ENCODE results near the gene CABLES2. TPM values are rescaled to one million over a fixed set of nuclear protein-coding genes. Genes with fewer than 3 reads are reported as not detected.

CABLES2 gene
- total RNA-seq, 1 donor from 2014 or later = 10.7 TPM

GRCh38 chr20:62421716-62421990 lies 14.6 kb upstream of the CABLES2 start:
- intact Hi-C loops (cut with DNase I) = no loop called here
- no peak for DNase-seq (ENCODE audit: low spot score)

GRCh38 chr20:62420846-62421715 lies 14.0 kb upstream of the CABLES2 start:
- intact Hi-C loops (cut with DNase I) = no loop called here
- DNase-seq (ENCODE audit: low spot score) = no peak

GRCh38 chr20:62419759-62420158 lies 12.7 kb upstream of the CABLES2 start:
- intact Hi-C loops (cut with DNase I) = loop anchor here (10.0 kb wide), 1 partner anchor 195 kb away; no protein-coding TSS in a partner anchor
- DNase-seq (ENCODE audit: low spot score) = no peak

DNA sequence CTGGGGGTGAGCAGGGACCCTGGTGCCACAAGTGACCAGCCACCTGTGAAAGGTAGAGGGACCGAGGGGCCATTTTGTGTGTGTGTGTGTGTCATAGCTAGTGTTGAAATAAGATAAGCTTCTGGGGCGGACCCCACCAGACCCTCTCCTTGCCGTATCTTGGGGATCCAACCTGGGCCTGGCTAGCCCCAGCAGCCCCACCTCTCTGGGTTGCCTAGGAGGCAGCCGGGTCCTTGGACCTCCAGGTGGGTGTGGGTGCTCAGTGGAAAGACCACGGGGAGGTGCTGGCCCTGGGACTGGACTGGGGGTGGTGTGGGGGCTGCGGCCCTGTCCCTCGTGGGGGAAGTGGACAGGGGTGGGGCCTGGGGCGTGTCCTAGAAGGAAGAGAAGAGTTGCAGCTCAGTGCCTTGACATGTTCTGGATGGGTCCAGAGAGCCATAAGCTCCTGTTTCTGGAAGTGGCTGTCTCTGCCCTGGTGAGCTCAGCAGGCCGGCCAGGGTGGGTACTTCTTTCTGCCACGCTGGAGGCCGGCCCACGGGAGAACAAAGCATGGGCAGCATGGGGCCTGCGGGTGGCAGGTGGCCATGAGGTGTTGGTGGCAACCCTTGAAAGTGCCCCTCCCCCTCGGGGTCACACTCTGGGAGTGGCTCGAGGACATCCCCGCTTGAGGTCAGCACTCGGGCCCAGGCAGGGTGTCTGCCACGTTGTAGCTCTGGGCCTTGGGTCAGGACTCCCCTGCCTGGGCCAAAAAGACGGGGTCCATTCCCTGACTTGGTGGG lies 11.8 kb upstream of the CABLES2 start:
- intact Hi-C loops (cut with DNase I) = loop anchor here (10.0 kb wide), 1 partner anchor 196 kb away; no protein-coding TSS in a partner anchor

DNA sequence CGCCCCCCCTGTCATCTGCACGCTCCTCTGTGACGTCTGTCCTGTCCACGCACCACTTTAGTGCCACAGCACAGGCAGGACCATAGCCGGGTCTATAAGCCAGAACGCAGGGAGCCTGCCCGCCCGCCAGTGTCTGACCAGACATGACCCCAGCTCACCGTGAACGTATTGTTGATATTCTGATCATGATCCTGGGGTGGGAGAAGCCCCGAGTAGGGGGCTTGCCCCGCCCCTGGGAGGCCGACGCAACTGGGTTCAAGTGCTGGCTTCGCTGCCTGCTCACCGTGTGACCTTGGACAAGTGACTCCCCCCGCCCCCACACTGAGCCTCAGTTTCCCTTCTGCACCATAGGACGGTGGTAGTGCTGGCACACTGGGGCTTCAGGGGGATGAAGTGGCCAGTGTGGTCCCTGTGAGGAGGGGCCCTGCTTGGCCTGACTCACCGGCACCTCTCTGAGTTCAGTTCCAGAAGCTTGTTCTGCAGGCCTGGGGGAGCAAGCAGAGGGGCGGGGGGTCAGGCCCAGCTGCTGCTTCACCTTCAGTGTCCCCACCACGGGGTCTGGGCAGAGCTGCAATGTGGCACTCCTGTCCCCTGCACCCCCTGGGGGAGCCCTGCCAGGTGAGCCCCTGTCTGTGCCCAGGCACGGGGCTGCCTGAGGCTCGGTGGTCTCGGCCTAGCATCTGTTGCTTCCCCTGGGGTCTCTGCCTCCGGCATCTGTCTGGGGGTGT lies 11.1 kb upstream of the CABLES2 start:
- no peak for DNase-seq (ENCODE audit: low spot score)
- intact Hi-C loops (cut with DNase I) = loop anchor here (10.0 kb wide), 1 partner anchor 197 kb away; no protein-coding TSS in a partner anchor

More for the DNA sequence above, 11.8 kb upstream of the CABLES2 start:
- DNase-seq (ENCODE audit: low spot score) = no peak

DNA sequence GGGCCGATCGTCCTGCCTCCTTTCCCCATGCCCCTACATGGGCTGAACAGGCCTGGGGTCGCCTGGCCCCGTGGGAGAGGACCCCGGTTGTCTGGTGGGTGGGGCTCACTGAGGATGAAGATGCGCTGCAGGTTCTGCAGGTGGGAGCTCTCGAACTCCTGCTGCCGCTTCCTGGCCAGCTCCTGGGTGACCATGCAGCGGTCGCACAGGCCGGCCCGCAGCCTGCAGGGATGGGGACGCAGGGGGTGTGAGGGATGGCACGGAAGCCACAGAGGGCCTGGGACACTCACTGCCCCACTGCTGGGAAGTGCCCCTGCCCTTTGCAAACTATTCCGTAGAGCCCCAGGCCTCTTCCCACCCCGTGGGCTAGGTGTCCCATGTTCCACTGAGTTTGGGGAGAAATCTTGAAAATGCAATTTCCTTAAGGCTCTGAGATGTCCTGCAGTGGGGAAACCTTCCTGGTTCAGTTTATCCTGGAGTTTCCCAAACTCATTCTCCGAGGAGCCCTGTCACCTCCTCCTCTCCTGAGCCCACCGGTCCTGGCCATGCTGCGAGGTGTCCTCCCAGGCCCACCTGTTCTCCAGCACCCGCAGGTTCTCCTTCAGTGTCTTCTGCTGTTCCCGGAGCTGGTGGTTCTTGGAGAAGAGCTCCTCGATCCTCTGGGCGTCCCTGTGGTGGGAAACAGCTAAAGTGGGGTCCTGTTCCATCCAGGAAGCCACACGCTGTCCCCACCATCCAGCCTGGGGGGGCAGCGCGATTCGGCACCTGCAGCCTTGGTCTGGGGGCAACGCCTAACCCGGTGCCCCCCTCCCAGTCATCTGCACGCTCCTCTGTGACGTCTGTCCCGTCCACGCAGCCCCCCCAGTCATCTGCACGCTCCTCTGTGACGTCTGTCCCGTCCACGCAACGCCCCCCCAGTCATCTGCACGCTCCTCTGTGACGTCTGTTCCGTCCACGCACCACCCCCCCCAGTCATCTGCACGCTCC lies 9.9 kb upstream of the CABLES2 start:
- DNase-seq (ENCODE audit: low spot score) = no peak
- intact Hi-C loops (cut with DNase I) = loop anchor here (10.0 kb wide), 1 partner anchor 198 kb away; no protein-coding TSS in a partner anchor

GRCh38 chr20:62415354-62416111 lies 8.4 kb upstream of the CABLES2 start:
- no peak for DNase-seq (ENCODE audit: low spot score)
- intact Hi-C loops (cut with DNase I) = loop anchor here (10.0 kb wide), 1 partner anchor 199 kb away; no protein-coding TSS in a partner anchor

DNA sequence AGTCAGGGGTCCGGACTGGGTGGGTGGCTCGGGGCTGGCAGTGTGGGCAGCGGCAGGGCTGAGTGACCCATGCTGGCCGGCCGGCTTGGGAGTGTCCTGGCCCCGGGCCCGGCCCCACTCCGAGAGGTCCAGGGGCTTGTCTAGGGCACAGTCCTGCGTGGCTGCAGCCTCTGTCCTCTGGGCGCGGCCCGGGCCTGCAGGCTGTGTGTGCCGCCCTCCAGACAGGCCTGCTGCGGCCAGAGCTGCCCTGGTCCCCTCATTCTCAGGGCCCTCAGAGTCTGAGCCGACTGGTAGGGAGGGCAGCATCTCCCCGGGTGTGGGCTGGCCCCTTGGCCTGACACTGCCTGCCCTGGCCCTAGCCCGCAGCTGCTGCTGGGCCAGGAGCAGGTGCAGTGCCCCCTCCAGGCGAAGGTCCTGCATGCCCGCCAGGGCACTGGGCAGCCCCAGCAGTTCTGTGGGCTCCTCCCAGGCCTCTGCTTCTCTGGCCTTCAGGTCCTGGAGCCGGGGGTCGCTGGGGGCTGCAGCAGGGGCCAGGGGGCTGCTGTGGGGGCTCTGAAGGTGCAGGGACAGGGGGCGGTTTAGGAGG lies 6.9 kb upstream of the CABLES2 start:
- DNase-seq (ENCODE audit: low spot score) = no peak
- intact Hi-C loops (cut with DNase I) = loop anchor here (10.0 kb wide), 1 partner anchor 201 kb away; no protein-coding TSS in a partner anchor

DNA sequence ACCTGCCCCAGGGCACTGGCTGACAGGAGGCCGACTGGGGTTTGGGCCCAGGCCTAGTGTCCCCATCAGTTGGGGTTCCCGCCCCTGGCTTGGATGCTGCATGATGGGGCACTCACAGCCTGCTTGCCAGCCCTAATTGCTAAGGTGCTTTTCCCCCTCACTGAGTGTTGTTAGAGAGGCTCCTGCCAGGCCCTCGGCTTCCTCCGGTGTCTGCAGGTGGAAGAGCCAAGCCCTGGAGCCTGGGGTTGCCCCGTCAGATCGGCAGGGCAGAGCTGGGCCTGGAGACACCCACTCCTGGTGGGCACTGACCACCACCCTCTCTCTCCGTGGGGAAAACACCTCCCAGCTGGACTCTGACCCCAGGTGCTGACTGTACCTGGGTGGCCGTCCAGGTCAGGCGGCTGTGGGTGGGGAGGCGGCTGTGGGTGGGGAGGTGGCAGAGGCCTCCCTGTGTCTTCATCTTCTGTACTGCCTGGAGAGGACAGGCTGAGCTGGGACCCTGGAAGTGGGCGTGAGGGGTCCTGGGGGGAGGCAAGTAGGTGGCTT lies 6.0 kb upstream of the CABLES2 start:
- intact Hi-C loops (cut with DNase I) = loop anchor here (10.0 kb wide), 1 partner anchor 202 kb away; no protein-coding TSS in a partner anchor
- no peak for DNase-seq (ENCODE audit: low spot score)

DNA sequence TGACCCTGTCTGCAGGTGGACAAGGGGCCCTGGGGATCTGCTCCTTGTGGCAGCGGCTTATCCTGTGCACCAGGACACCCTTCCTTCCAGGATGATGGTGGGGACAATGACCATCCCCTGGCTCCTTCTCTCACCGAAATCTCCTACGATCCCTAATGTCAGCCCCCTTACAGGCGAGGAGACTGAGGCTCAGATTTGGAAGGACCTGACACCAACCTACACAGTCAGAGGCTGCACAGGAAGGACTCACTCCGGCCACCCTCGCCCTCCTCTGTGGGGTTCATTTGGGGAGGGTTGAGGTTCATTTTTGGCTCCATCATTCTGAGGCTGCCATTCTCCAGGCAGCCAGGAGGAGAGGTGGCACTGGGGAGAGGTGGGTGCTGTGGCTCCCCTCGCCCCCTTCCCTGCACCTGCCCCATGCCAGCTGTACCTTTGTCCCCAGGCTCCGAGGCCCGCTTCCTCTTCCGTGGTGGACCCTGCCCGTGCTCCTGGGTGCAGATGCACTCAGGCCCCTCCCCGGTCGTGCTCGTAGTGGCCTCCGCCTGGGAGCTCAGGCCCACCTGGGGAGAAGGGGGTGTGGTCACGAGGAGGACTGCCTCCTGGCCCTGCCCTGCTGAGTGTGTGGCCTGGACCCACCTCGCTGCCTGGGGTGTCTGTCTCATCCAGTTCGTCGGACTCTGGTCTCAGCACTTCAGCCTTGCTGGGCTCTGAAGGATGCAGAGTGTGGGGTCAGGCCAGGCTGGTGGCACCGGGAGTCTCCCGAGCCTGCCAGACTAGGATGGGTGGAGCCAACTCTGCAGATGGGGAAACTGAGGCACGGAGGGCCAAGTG lies 5.3 kb upstream of the CABLES2 start:
- no peak for DNase-seq (ENCODE audit: low spot score)
- intact Hi-C loops (cut with DNase I) = loop anchor here (10.0 kb wide), 1 partner anchor 202 kb away; no protein-coding TSS in a partner anchor

GRCh38 chr20:62411479-62412193 lies 4.6 kb upstream of the CABLES2 start:
- intact Hi-C loops (cut with DNase I) = loop anchor here (10.0 kb wide), 1 partner anchor 203 kb away; no protein-coding TSS in a partner anchor
- DNase-seq (ENCODE audit: low spot score) = no peak

GRCh38 chr20:62410746-62411478 lies 3.8 kb upstream of the CABLES2 start:
- no peak for DNase-seq (ENCODE audit: low spot score)
- intact Hi-C loops (cut with DNase I) = loop anchor here (1.0 to 10.0 kb wide), 2 partner anchors 85 to 204 kb away; no protein-coding TSS in a partner anchor

DNA sequence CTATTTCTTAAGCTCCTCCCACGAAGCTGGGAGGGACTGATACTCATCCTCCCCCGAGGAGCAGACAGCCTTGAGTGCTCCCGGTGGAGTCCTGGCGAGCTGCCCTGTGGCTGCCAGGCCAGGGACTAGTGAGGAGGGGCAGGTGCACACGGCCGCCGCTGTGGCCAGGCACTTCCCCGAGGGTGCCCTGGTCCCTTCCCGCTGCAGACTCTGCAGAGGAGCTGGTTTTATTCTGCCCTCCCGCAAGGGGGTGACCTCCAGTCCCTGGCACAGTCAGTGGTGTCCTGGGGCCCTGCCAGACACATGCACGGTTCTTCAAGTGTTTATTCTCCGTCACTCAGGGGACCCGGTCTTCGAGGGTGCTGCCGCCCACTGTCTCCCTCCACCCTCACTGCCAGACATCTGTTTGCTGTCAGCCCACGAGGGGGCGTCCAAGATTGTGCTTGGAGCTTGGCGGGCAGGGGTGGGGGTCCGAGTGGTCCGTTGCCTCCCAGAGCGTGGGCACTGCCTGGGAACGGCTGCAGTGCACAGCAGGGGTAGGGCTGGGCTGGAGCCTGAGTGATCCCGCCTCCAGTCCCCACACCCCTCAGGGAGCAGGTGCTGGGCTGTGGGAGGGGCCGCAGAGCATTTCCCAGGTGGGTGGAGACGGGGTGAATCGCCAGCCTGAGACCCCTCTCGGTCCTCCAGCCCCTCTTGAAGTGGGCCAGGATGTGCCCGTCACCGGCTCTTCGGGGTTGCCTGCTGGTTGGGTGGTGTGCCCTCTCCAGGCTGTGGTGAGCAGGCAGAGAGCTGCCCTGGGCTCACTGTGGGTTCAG lies 3.1 kb upstream of the CABLES2 start:
- intact Hi-C loops (cut with DNase I) = loop anchor here (1.0 to 10.0 kb wide), 3 partner anchors 86 to 385 kb away; partner anchors contain the start of gene MRGBP
- no peak for DNase-seq (ENCODE audit: low spot score)

Data from cardiac septum (tissue), 1 donor.